COLO829 (cell line): ENCODE results near the gene IGLL5.

Experiments
- DNase-seq: peaks from one replicate; pipeline ENCODE4 v3.0.0; 2012; ENCODE audit warnings: low spot score

The IGLL5 gene

DNA sequence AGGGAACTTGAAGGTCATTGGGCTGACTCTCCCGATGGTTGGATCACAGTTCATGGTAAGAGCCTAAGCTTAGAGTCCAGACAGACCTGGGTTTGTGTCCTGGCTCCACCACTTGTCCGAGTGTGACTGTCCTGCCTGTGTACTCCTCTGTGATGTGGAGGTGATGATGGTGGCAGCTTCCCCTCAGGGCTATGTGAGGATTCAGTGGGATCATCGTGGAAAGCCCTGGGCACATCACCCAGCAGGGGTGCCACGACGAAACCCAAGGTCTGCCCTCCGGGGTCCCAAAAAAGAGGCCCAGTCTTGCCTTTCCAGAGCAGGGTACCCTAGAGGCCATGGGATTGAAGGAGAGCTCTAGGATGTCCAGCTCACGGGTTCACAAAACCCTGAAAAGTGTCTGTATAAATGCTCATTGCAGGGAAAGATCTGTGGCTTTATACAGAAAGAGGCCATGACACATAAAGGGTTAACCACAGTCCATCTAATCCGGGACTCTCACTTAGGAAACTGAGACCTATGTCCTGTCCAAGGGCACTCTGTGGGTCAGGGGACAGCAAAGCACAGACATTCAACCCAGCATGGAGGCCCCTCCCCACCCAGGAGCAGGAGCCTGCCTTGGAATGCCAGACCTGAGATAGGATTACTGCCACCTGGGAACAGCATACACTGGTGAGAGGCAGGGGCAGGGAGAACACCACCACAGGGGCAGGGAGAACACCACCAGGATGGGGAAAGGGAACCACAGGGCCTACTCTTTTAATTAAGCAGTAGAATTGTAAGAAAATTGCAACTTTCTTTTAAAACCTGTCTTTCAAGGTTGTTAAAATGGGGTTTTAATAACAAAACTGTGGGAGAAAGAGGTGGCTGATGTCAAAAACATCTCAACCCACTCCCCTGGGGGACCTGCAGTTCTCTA, 51.3 kb downstream of the IGLL5 start:
- no peak for DNase-seq

- no peak for DNase-seq
These were observed 52.2 kb downstream of the IGLL5 start for GRCh38 chr22:22939588-22940368.

- DNase-seq = no peak
These were observed 53.5 kb downstream of the IGLL5 start for GRCh38 chr22:22940961-22941605.

- DNase-seq = no peak
These were observed 54.4 kb downstream of the IGLL5 start for GRCh38 chr22:22941831-22942510.

GRCh38 chr22:22942511-22943329, 55.1 kb downstream of the IGLL5 start:
- peak; percentile 76 for DNase-seq

- DNase-seq = no peak
These were observed 56.1 kb downstream of the IGLL5 start for GRCh38 chr22:22943521-22944267.

DNA sequence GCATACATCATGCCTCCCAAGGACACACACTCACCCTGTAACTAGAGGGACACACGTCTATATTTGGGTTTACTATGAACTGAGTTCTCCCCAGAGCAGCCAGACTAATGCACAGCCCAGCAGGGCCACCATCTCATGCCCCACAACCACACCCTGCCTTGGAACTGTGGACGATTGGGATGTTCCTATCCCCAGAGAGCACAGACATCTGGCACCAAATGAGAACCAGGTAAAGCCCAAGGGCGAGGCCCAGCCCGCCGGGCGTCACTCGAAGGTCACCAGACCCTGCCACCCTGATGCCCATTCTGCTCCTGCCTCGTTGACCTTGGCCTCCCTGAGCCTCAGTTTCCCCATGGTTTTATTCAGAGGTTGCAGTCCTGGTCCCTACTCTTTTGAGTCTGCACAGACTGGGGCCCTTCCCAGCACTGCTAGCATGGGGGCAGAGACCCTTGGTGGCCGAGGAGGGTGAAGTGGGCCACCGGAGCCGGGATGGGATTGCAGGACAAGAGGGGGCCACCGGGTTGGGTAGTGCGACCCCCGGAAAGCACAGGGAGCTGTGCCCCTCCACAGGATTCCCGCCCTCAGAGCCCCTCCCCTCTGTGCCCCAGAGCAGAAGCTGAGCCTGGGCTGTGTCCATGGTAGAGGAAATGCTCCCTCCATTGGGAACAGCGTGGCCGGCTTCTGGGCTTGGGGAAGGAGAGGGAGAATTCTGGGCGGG, 56.8 kb downstream of the IGLL5 start:
- no peak for DNase-seq

DNA sequence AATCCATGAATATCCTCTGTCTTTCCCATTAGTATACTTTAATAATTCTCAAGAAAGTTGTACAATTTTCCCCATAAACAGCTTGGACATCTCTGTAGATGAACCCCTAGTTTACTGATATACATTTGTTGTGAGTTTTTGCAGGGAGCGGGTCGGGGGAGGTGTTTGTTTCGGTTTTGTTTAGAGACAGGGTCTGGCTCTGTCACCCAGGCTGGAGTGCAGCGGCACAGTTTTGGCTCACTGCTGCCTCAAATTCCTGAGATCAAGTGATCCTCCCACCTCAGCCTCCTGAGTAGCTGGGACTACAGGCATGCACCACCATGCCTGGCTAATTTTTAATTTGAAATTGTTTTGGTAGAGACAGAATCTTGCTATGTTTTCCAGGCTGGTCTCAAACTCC, 57.6 kb downstream of the IGLL5 start:
- DNase-seq = no peak
